Ramos (cell line): ENCODE results near the gene POLR3K.
"Not testable (repeated sequence)": the region's sequence is repeated elsewhere in the genome, so short reads cannot be mapped to it uniquely, and the experiment has no call there.

Experiments
- in situ Hi-C: fragments of 300-500 bp; cut with MboI; formaldehyde crosslinking; loops from one replicate; pipeline ENCODE4 v1.14.3; 2022; ENCODE audit warnings: low sequenced_read_pairs; ENCODE audit not compliant: unreplicated experiment

Gene POLR3K

GRCh38 chr16:50769-51591 lies 2.4 kb downstream of the POLR3K start:
- in situ Hi-C loops, result no loop called here

- in situ Hi-C loops, result no loop called here
Measured at GRCh38 chr16:47234-47633, 6.2 kb downstream of the POLR3K start.

- in situ Hi-C loops, result not testable (repeated sequence)
Measured at GRCh38 chr16:46510-46909, 6.9 kb downstream of the POLR3K start.

DNA sequence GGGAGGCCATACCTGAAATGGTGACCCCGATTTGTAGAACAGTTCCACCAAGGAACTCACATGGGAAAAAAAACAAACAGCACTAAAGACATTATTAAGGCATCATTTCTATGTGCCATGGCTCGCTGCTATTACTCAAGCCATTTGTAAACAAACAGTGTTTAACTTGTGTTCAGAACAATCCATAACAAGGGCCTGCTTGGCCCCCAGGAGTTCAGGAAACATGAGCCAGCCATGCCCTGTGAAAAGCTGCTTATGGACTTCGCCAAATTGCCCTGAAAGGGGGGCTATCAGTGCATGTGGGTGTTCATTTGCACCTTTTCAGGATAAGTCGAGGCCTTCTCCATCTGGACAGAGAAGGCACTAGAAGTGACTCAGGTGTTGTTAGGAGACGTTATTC lies 8.0 kb downstream of the POLR3K start:
- in situ Hi-C loops, result no loop called here

GRCh38 chr16:44655-45054 lies 8.8 kb downstream of the POLR3K start:
- in situ Hi-C loops, result no loop called here

DNA sequence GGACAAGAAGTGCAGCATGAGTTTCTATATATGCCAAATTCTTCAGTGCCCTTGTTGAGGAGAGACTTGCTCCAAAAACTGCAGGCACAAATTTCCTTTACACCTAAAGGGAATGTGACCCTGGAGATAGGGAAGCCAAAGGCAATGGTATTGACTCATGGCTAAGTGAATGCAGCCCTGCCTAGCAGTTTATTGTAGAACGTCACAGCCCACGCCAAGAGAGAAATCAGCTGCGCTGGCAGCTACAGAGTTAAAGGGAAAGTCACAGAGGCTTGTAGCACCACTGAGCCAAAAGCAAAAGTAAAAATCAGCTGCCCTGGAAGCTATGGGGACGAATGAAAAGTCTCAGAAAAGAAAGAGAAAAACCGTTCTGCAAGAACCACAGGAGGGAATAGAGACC lies 10.1 kb downstream of the POLR3K start:
- in situ Hi-C loops, result no loop called here

- in situ Hi-C loops, result no loop called here
Measured at GRCh38 chr16:42691-43090, 10.7 kb downstream of the POLR3K start.

DNA sequence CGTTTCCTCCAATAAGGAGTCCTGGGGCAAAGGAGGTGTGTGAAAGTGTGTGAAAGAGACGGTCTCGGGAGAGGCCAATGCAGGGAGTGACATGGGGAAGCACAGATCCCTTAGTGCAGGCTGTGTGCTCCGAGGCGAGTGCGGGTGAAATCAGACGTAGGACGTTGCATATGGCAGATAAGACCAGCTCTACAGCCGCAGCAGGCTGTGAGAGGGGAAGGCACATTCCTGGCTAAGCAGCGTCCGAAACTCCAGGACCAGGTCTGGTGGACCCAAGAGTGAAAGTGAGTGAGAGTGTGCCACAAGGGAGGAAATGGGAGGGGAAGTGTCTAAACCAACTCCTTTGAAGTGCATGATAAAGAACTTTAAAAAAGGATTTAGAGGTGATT lies 11.3 kb downstream of the POLR3K start:
- in situ Hi-C loops, result no loop called here

GRCh38 chr16:41439-42068 lies 11.9 kb downstream of the POLR3K start:
- in situ Hi-C loops, result no loop called here

- in situ Hi-C loops, result no loop called here
Measured at GRCh38 chr16:38941-39892, 14.2 kb downstream of the POLR3K start.

GRCh38 chr16:38206-38605 lies 15.2 kb downstream of the POLR3K start:
- in situ Hi-C loops, result not testable (repeated sequence)

DNA sequence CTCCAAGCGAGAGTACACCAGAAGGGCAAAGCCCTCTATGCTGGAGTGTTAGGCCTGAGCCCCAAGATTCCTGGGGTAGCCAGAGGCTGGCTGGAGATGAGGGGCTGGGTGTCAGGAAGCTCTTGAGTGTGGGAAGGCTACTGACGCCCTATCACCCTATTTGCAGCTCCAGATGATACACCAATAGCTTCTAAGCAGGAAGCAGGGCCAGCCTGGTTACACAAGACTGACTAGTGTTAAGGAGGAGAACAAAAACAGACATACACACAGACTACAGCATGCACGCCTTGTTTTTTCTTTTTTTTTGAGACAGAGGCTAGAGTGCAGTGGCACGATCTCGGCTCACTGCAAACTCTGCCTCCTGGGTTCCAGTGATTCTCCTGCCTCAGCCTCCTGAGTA lies 15.9 kb downstream of the POLR3K start:
- in situ Hi-C loops, result no loop called here

GRCh38 chr16:36336-36984 lies 16.9 kb downstream of the POLR3K start:
- in situ Hi-C loops, result no loop called here

DNA sequence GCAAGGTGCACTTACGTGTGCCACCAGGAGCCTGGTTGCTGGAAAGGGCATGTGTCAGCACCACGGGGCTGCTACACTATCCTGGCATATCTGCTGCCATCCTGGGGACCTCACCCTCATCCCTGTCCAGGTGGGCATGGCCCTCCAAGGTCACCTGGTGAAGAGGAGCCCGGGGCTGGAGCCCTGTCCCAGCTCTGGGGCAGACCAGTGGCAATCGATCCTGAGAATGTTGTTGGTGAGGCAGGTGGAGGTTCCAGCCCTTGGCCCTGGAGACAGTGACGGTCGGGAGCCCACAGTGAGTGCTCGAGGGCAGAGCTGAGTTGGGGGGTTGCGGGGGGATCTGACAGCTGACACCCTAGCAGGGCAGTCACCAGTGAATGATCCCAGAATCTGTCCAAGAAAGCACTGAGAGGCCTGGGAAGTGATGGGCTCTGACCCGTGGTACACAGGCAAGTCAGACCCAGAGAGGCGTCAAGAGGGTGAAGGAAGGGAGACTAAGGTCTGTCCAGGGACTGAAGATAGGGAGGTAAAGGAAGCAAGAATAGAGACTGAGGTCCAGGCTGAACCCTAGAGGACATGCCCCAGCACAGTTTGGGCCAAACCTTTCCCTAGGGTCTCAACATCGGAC lies 17.6 kb downstream of the POLR3K start:
- in situ Hi-C loops, result no loop called here

DNA sequence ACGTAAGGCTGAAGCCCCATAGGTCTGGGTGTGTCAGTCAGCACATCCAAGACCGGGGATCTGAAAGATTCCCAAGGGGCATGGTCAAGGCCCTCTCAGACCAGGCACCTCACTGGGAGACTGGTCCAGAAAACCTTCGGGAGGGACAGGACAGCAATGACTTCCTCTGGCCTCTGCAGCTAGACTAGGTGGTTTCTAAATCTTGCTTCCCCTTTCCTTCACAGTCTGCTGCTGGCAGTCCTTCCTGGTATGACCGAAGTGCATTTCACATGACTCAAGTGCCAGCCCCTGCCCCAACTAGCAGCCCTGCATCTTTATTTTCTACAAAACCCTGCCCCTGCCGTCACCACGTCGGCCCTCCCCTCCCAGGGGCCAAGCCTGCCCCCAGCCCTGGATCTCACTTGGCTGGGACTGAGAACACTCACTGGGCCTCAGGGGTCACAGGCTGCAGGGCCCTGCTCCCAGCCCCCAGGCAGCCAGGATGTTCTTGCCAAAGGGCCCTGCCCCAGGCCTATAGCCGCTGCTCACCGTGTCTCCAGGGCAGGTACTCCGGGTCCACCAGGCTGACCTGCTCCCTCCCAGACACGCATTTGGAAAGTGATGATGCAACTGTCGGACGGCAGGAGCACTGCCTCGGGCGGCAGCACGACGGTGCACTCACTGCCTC lies 18.3 kb downstream of the POLR3K start:
- in situ Hi-C loops, result no loop called here

GRCh38 chr16:34648-34987 lies 18.8 kb downstream of the POLR3K start:
- in situ Hi-C loops, result no loop called here

- in situ Hi-C loops, result no loop called here
Measured at GRCh38 chr16:33877-34647, 19.3 kb downstream of the POLR3K start.

GRCh38 chr16:33154-33876 lies 20.1 kb downstream of the POLR3K start:
- in situ Hi-C loops, result not testable (repeated sequence)
